HG03108 (cell line): ENCODE results near the gene AP2M1.
"Not testable (repeated sequence)": the region's sequence is repeated elsewhere in the genome, so short reads cannot be mapped to it uniquely, and the experiment has no call there.

Experiments used
- ATAC-seq: cut with Tn5 transposase; IDR thresholded peaks from one replicate; pipeline ENCODE4 v1.9.1; 2021; ENCODE audit warnings: moderate library complexity; ENCODE audit not compliant: unreplicated experiment

The AP2M1 gene

GRCh38 chr3:184174646-184175492, at the start of gene AP2M1:
Gene AP2M1 (plus strand): TSS chr3:184174855. CDS start chr3:184176994, 2,139 bp downstream.
- peak; percentile 97 for ATAC-seq

GRCh38 chr3:184126006-184126405, 48.6 kb upstream of the AP2M1 start:
- ATAC-seq = no peak

GRCh38 chr3:184129012-184129411, 45.6 kb upstream of the AP2M1 start:
- peak; percentile 50 for ATAC-seq

GRCh38 chr3:184132945-184133344, 41.7 kb upstream of the AP2M1 start:
- no peak for ATAC-seq

- ATAC-seq = no peak
These were observed 40.6 kb upstream of the AP2M1 start for GRCh38 chr3:184133840-184134745.

GRCh38 chr3:184134746-184135148, 39.9 kb upstream of the AP2M1 start:
- no peak for ATAC-seq

- peak; percentile 91 for ATAC-seq
These were observed 39.3 kb upstream of the AP2M1 start, which contains the start of gene EIF2B5 for GRCh38 chr3:184135149-184135910. Gene EIF2B5 (plus strand): TSS chr3:184135358. CDS start chr3:184135386, 28 bp downstream.

GRCh38 chr3:184135911-184136260, 38.8 kb upstream of the AP2M1 start:
- no peak for ATAC-seq

GRCh38 chr3:184140436-184140835, 34.2 kb upstream of the AP2M1 start:
- ATAC-seq = no peak

- no peak for ATAC-seq
These were observed 32.5 kb upstream of the AP2M1 start for GRCh38 chr3:184142199-184142598.

- ATAC-seq = no peak
These were observed 31.3 kb upstream of the AP2M1 start for GRCh38 chr3:184143327-184143726.

- ATAC-seq = no peak
These were observed 30.1 kb upstream of the AP2M1 start for GRCh38 chr3:184144505-184144904.

- peak; percentile 55 for ATAC-seq
These were observed 29.5 kb upstream of the AP2M1 start for GRCh38 chr3:184145111-184145524.

- no peak for ATAC-seq
These were observed 28.8 kb upstream of the AP2M1 start for GRCh38 chr3:184145751-184146270.

GRCh38 chr3:184148076-184148475, 26.6 kb upstream of the AP2M1 start:
- no peak for ATAC-seq

GRCh38 chr3:184149123-184149522, 25.5 kb upstream of the AP2M1 start:
- ATAC-seq = no peak

GRCh38 chr3:184149770-184150169, 24.9 kb upstream of the AP2M1 start:
- not testable (repeated sequence) for ATAC-seq

GRCh38 chr3:184154885-184155643, 19.6 kb upstream of the AP2M1 start, which contains the start of gene DVL3:
Gene DVL3 (plus strand): TSS chr3:184155377. CDS start chr3:184155636, 259 bp downstream.
- ATAC-seq = peak; percentile 82

- peak; percentile 9 for ATAC-seq
These were observed 18.8 kb upstream of the AP2M1 start for GRCh38 chr3:184155644-184156521.
